HG03095 (cell line): ENCODE data around the gene TAF1.
"Not testable (repeated sequence)": the region's sequence is repeated elsewhere in the genome, so short reads cannot be mapped to it uniquely, and the experiment has no call there.

Source experiments
- ATAC-seq: cut with Tn5 transposase; IDR thresholded peaks from one replicate; pipeline ENCODE4 v1.9.1; 2021; ENCODE audit warnings: moderate library complexity; ENCODE audit not compliant: unreplicated experiment

TAF1 gene

DNA sequence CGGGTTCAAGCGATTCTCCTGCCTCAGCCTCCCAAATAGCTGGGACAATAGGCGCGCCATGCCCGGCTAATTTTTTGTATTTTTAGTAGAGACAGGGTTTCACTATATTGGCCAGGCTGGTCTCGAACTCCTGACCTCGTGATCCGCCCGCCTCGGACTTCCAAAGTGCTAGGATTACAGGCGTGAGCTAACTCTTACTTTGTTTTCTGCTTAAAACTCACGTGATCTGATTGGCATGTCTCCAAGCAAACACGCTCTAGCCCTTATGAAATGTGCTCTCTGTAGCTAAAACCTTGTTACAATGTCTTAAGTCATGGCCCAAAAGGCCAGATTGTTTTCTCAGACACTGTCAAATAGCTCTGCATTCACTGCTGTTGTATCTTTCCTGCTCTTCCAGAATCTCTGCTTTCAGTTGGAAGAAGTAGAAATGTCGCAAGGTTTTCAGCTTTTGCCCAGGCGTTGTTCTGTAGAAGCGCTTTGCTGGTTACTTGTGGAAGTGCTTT is 127.0 kb downstream of the TAF1 start:
- ATAC-seq, result no peak

DNA sequence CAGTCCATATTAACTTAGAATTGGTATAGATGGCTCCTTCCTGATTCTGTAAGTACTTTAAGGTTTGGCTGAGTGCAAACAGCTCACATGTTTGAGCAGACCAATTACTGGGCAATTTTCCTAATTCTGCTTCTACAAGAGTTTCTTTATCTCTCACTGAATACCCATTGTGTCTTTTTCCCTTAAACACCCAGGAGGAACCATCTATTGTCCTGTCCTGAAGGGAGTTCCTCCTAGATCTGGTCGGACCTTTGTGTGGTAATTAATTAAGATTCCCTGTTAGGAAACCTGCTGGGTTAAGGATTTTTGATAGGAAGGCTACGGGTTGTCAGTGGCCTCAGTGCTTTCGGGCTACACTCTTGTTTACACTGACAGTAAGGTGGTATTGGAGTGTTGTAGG is 129.8 kb downstream of the TAF1 start:
- ATAC-seq, result not testable (repeated sequence)

DNA sequence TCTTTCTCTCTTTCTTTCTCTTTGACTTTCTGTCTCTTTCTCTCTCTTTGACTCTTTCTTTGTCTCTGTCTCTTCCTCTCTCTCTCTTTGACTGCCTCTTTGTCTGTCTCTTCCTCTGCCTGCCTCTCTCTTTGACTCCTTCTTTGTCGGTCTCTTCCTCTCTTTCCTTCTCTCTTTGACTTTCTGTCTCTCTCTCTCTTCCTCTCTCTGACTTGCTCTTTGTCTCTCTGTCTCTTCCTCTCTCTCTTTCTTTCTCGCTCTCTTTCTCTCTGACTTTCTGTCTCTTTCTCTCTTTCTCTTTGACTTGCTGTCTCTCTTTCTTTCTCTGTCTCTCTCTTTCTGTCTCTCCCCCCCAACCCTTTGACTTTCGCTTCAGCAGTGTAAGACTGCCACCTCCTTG is 130.3 kb downstream of the TAF1 start:
- ATAC-seq, result no peak

DNA sequence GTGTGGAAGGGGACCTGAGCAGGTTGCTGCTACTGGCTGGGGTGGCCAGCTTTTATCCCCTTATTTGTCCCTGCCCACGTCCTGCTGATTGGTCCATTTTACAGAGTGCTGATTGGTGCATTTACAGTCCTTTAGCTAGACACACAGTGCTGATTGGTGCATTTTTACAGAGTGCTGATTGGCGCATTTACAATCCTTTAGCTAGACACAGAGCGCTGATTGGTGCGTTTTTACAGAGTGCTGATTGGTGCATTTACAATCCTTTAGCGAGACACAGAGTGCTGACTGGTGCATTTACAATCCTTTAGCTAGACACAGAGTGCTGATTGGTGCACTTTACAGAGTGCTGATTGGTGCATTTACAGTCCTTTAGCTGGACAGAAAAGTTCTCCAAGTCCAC is 135.9 kb downstream of the TAF1 start:
- ATAC-seq, result not testable (repeated sequence)

DNA sequence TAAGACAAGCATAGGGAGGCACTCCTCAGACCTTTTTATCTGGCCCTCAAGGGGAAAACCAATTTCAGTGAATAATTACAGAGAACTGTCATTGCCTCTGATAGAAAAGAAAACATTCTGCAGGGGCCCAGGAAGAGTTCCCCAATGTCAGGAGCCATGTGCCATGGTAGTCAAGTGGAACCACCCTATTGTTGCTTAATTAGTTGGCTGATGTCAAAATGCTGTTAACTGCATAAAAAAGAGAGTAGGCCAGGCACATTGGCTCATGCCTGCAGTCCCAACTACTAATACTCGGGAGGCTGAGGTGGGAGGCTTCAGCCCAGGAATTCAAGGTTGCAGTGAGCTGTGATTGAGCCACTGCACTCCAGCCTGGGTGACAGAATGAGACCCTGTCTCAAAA is 138.2 kb downstream of the TAF1 start:
- no peak for ATAC-seq

DNA sequence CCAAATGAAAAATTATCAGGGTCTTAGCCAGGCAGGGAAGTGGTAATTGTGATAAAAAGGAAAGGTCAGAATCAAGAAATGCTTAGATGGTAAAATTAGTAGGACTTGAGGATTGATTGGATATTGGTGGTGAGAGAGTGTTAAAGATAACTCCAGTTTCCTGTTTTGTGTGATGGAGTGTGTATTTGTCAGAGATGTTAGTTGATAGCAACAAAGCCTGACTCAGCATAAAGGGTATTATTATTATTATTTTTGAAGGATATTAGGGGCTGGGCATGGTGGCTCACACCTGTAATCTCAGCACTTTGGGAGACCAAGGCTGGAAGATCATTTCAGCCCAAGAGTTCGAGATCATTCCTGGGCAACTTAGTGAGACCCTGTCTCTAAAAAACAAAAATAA is 143.1 kb downstream of the TAF1 start:
- ATAC-seq, result no peak

DNA sequence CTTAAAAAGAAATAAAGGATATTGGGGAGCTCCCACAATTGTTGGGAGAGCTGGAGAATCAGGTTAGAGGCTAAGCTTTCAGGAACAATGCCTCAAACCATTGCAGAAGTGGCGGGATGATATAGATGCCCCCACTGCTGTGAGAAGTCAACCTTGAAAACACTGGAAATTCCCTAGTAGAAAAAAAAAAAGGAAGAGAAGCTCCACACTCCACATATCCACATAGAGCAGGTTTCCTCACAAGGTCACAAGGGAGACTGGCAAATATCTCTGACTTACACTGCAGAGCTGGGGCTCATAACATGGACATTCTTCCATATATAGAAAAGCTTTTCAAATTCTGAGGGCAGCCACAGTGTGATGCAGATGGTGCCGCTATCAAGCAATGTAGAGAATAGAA is 144.0 kb downstream of the TAF1 start:
- no peak for ATAC-seq

DNA sequence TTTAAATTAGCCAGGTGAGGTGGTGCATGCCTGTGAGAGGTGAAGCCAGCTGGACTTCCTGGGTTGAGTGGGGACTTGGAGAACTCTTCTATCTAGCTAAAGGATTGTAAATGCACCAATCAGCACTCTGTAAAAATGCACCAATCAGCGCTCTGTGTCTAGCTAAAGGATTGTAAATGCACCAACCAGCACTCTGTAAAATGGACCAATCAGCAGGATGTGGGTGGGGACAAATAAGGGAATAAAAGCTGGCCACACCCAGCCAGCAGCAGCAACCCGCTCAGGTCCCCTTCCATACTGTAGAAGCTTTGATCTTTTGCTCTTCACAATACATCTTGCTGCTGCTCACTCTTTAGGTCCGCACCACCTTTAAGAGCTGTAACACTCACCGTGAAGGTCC is 147.6 kb downstream of the TAF1 start:
- not testable (repeated sequence) for ATAC-seq

DNA sequence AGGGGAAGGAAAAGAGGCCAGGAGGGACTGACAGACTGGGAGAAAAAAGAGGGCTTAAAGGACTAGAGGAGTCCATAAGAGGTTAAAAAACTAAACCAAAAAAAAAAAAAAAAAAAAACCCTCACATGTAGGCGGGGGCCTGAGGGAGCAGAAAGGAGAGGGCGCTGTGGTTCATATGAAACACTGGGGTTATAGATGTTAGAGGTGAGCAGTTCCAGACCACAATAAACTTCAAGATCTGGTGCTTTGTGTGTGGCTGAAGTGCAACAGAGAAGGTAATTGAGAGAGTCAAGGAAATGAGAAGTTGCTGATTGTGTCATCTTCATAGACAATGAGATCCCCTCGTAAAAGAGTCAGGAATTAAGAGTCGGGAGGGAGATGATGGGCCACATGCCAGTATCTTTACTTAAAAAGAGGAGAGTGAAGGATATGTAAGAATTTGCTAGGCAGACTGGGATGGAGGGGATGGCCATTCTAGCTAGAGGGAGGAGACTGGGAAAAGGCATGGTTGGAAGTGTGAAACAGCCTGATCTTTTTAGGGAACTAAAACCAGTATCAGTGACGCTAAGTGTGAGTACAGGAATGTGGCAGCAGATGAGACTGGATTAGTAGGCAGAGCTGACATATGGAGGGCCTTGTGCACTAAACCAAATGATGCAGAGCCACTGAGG is 148.3 kb downstream of the TAF1 start:
- peak; percentile 78 for ATAC-seq

DNA sequence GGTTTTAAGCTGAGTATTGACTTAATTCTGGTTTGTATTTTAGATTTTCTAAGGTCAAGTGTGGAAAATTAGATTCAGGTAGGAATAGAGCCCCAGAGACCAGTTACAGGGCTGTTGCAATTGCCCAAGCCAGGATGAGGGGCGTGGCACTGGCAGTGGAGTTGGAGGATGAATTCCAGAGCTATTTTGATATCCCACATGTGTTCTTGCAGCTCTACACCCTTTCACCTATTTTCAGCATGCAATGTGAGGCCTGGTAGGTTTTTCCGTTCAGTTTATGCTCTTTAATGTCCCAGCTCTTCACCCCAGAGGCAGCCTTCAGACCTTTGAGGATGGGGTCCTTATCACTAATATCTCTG is 148.9 kb downstream of the TAF1 start:
- ATAC-seq, result no peak
